Gastrocnemius medialis (tissue), 4 donors: ENCODE results near the gene SERTAD3. TPM values are rescaled to one million over a fixed set of nuclear protein-coding genes. Genes with fewer than 3 reads are reported as not detected.

Source experiments
- ATAC-seq, 2 donors: fragments of 150-250 bp; one replicate each; pipeline ENCODE4 v1.9.1; 2016
- DNase-seq, 2 donors: peaks; one replicate each; pipeline ENCODE4 v3.0.0-alpha.2; 2019
- H3K27ac ChIP-seq, 4 donors: fragments of 200-600 bp; sonication (generic); 1 replicate in 1 of 4; 2 replicates in 3 of 4; pipeline ENCODE4 v1.5.1; 2016 to 2018; ENCODE audit warnings: mild to moderate bottlenecking in 2 of 4, moderate library complexity in 1 of 4
- H3K27me3 ChIP-seq, 3 donors: fragments of 200-600 bp; sonication (generic) in 2 of 3; 1 replicate in 1 of 3; 2 replicates in 2 of 3; pipeline versions ENCODE4 v1.5.1 to v1.6.0; 2016 to 2019; ENCODE audit warnings: mild to moderate bottlenecking in 1 of 3, moderate library complexity in 1 of 3
- H3K36me3 ChIP-seq, 2 donors: fragments of 200-600 bp; sonication (generic) in 1 of 2; one replicate each; pipeline ENCODE4 v1.5.1; 2017 to 2018
- H3K4me1 ChIP-seq, 2 donors: fragments of 200-600 bp; sonication (generic) in 1 of 2; one replicate each; pipeline ENCODE4 v1.5.1; 2016 to 2017; ENCODE audit warnings: mild to moderate bottlenecking in 2 of 2
- H3K4me3 ChIP-seq, 4 donors: fragments of 200-600 bp; sonication (generic) in 3 of 4; 1 replicate in 1 of 4; 2 replicates in 3 of 4; pipeline ENCODE4 v1.5.1; 2016 to 2019; ENCODE audit warnings: mild to moderate bottlenecking in 2 of 4
- H3K9me3 ChIP-seq, 3 donors: fragments of 200-600 bp; sonication (generic) in 2 of 3; 1 replicate in 1 of 3; 2 replicates in 2 of 3; pipeline ENCODE4 v1.5.1; 2016 to 2019
- CTCF ChIP-seq, 5 experiments: fragments of 450-650 bp in 3 of 5; fragments of 200-600 bp in 2 of 5; sonication (generic) in 2 of 5; IDR thresholded peaks in 4 of 5; conservative IDR thresholded peaks in 1 of 5; 1 replicate in 4 of 5; 2 replicates in 1 of 5; pipeline ENCODE4 v1.5.1; 2016 to 2019; ENCODE audit warnings: antibody characterized with exemption in 5 of 5, mild to moderate bottlenecking in 3 of 5, moderate library complexity in 3 of 5
- POLR2A ChIP-seq, 2 donors: fragments of 450-650 bp; IDR thresholded peaks; one replicate each; pipeline ENCODE4 v1.6.1; 2017; ENCODE audit warnings: antibody characterized with exemption in 2 of 2, mild to moderate bottlenecking in 2 of 2, moderate library complexity in 2 of 2
- in situ Hi-C, 4 donors: fragments of 200-750 bp; cut with MboI; loops; one replicate each; pipeline versions ENCODE4 v1.15.0 to v1.8.0; 2017; ENCODE audit warnings: low sequenced_read_pairs in 4 of 4
- intact Hi-C: fragments of 100-400 bp; cut with DNase I; formaldehyde crosslinking; loops from one replicate; pipeline ENCODE4 v1.15.1; 2023; ENCODE audit warnings: low total_unique reads
- total RNA-seq, 4 donors: library from RNA; depleted of rRNA; stranded (reverse); fragments of >200 nt; gene quantifications; one replicate each; pipeline versions ENCODE4 v1.1.0 to v1.2.3, GENCODE V29; 2016

The SERTAD3 gene
- total RNA-seq, 4 donors from 2014 or later = 12.7 to 24.4 (median 18.1) TPM

DNA sequence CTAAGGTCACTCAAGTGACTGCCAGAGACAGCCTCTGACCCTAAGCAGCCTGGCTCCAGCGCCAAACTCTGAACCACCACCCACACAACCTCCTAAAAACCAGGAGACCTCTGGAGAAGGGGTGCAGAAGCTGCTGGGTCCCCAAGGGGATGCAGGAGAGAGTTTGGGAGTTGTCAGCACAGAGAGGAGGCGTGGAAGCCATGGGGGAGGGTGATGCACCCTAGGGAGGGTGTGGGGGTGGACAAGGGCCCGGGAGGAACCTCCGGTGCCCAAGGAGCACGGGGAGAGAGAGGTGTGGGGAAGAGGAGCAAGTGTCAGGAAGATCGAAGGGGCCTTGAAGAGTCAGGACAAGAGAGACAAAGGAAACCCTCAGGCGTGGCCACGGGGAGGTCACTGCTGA lies 52.0 kb downstream of the SERTAD3 start:
- no peak for TF ChIP-seq CTCF (IDR thresholded peaks at IDR 0.05 in 4 of 5, conservative IDR thresholded peaks at IDR 0.05 in 1 of 5)
- TF ChIP-seq POLR2A (IDR thresholded peaks at IDR 0.05) = no peak

More for the DNA sequence above, 52.0 kb downstream of the SERTAD3 start:
- intact Hi-C loops = no loop called here
- Histone ChIP-seq H3K4me1 (no peaks in the 10 kb centered on the region), H3K4me3 (no peak overlapping the region), H3K27me3 (no peaks in the 10 kb centered on the region), H3K9me3 (no peaks in the 10 kb centered on the region), H3K27ac (no peak overlapping the region), H3K36me3 (no peaks in the 10 kb centered on the region)
- no peak for ATAC-seq
- in situ Hi-C loops = loop anchor here in 1 of 4 donors (25.0 kb wide), 1 partner anchor 1370 kb away; the partner anchor contains the start of gene CEACAM6
- no peak for DNase-seq

Other genes starting within 250 kb of the SERTAD3 start
- not detected for gene TTC9B, start 226.0 kb downstream of the SERTAD3 start, total RNA-seq
- gene CCNP, start 217.6 kb downstream of the SERTAD3 start, total RNA-seq = not detected
- 100 to 1,000 TPM in 2 of 4 donors, 10 to 100 TPM in 2; 88.0 to 387 (median 102) TPM for gene AKT2, start 159.0 kb downstream of the SERTAD3 start, total RNA-seq
- 100 to 1,000 TPM; 178 to 287 (median 219) TPM for gene C19orf47, start 95.9 kb downstream of the SERTAD3 start, total RNA-seq
- 100 to 1,000 TPM; 136 to 198 (median 190) TPM for gene PLD3, start 95.6 kb downstream of the SERTAD3 start, total RNA-seq
- gene HIPK4, start 54.2 kb downstream of the SERTAD3 start, total RNA-seq = under 1 TPM in 2 of 4 donors, not detected in 2; 0.20 to 0.39 TPM
- gene PRX, start 31.0 kb downstream of the SERTAD3 start, total RNA-seq = 1 to 10 TPM; 2.4 to 4.2 (median 3.2) TPM
- gene SERTAD1, start 18.3 kb downstream of the SERTAD3 start, total RNA-seq = 10 to 100 TPM; 15.3 to 18.3 (median 16.0) TPM
- gene BLVRB, start 21.4 kb upstream of the SERTAD3 start, total RNA-seq = 100 to 1,000 TPM; 254 to 679 (median 280) TPM
- gene SPTBN4, start 22.7 kb upstream of the SERTAD3 start, total RNA-seq = 1 to 10 TPM in 3 of 4 donors, under 1 TPM in 1; 0.86 to 5.9 (median 2.4) TPM
- 10 to 100 TPM; 11.1 to 24.5 (median 23.6) TPM for gene SHKBP1, start 132.5 kb upstream of the SERTAD3 start, total RNA-seq
- gene LTBP4, start 157.0 kb upstream of the SERTAD3 start, total RNA-seq = 10 to 100 TPM; 34.4 to 46.7 (median 40.5) TPM
- 10 to 100 TPM in 3 of 4 donors, 1 to 10 TPM in 1; 5.5 to 16.7 (median 14.1) TPM for gene NUMBL, start 246.3 kb upstream of the SERTAD3 start, total RNA-seq